ENCODE results near the gene CFAP57. TPM values are rescaled to one million over a fixed set of nuclear protein-coding genes. Genes with fewer than 3 reads are reported as not detected.

Gene CFAP57
- total RNA-seq, 1 donor from 2014 or later: 0.75 TPM

DNA sequence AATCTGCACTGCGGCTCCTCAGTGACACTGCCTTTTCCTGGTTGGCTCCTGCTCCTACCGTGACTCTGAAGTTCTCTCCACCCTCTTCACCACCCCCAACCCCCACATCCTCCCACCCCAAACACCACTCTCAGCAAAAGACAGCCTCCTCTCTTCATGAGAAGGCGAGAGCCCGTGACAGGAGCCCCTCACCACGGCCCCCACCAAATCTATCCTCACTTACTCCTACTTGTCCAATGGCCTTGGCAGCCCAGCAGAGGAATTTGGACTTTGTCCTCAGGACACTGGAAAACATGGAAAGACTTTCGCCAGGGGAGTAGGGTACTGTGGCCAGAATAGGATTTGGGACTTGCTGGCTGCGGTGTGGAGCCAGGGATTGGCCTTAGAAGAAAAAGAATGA, 104.5 kb downstream of the CFAP57 start:
- peak; percentile 57 for DNase-seq (ENCODE audit: low spot score)

DNA sequence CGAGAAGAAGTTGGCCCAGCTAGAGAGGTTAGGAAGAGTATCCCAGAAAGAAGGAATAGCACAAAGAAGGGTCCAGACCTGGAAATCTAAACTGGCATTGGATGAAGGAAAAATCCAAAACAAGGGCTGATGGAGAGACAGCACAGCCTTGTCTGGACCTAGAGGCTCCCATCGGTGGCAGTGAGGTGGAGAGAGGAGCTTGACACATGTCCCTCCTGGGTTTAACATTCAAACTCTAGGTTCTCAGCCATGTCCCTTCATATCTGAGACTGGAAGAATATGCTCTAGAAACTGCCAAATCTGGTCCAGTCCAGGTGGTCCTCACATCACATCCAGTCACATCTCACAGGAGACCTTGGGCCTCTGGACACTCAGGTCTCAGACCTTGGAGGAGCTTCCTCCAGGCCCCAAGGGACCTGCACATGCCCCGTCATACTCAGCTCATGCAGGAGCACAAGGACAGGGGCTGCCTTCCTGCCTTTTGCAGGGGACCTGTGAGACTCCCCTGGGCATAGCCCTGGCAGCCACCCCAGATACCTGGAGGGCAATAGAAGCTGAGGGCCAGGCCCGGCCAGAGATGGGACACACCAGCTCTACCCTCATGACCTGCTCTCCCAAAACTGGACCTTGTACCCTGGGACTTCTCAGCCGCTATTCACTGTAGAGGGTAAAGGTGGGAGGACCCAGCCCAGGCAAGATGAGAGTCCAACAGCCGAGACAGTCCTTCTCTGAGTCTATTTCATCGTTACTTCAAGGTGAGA, 105.2 kb downstream of the CFAP57 start:
- DNase-seq (ENCODE audit: low spot score): no peak

DNA sequence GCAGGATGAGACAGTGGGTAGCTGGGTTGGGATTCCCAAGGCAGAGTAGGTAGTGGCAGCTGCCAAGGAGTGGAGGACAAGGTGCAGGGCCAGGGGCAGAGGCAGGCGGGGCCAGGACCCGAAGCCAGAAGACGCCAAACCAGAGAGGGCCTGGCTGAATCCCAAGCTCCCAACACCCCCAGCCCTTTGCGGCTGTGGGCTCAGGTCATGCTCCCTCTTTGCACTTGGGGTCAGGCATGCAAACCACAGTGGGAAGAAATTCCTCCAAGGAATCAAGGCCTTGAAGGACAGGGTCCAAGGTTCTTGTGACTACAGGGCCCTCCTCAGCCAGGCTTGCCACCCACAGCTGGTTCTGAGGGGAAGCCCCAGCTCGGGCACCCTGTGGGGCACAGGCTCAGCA, 107.0 kb downstream of the CFAP57 start:
- no peak for DNase-seq (ENCODE audit: low spot score)

DNA sequence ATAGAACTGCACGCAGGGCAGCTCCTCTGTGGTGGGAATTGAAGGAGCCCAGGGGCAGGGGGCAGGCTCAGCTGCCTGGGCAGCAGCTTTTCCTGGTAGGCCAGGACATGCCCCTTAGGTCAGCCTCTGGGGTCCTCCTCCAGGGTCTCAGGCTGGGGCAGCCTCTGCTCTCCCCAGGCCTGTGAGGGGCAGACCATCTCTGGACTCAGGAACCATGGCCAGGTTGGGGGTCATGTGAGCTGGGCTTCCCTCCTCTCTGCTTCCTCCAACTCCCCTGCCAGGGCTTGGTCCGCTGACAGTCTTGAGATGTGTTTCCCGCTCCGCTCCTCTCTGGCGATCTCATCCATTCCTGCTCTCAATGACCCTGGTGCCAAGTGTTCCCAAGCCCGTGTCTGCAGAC, 107.5 kb downstream of the CFAP57 start:
- DNase-seq (ENCODE audit: low spot score): no peak

DNA sequence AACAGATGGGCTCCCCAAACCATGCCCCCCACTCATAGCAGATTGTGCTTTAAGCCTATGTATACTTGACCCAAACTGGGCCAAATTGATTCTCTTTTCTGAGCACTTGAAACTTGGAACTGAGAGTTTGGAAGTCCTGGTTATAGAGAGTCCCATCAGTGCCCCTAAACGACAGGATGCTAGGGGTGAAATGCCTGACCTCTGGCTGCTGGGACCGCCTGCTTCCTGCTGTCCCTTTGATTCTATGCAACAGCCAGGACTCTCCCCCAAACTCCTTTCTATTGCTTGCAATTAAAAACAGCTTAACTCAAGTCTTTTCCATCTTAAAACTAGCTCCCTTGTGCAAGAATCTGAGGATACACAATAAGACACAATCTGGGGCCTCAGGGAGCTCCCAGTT, 108.6 kb downstream of the CFAP57 start:
- no peak for DNase-seq (ENCODE audit: low spot score)

DNA sequence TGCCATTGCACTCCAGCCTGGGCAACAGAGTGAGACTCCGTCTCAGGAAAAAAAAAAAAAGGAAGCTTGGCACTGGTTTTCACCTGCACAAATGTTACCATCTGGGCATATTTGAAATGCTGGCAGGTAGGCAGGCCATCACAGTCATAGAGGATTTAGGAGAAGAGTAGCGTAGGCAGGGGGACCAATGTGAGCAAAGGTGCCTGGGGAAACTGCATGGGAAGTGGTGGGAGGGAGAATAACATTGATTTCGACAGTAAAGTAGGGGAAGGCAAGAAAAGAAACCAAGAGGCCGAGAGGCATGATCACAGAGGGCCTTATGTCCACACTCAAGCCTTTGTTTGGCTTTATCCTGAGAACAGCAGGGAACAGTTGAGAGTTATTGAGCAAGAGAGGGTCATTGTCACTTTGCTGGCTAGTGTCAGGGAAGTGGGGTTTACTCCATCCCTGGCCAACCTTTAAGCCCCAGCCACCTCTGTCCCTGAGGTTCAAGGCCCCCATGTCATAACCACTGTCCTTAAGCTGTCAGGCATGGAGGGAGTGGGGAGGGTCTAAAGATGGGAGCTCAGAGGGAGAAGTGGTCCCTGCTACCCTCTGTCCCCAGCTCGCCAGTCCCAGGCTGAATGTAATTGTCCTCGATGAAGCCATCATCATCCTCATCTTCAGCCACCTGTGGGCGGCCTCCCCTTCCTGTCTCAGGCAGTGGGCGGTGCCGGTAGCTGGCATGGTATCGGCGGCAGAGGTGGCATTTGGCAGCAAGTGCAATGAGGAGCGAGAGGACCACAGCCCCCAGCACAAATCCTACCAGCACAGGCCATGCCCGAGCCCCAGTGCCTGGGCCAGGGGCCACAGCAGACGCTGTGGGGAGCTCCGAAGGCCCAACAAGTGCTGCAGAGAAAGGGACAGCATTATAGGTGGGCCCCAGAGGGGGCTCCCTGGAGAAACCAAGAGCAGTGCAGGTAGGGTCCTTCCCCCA, 110.4 kb downstream of the CFAP57 start:
- no peak for DNase-seq (ENCODE audit: low spot score)

DNA sequence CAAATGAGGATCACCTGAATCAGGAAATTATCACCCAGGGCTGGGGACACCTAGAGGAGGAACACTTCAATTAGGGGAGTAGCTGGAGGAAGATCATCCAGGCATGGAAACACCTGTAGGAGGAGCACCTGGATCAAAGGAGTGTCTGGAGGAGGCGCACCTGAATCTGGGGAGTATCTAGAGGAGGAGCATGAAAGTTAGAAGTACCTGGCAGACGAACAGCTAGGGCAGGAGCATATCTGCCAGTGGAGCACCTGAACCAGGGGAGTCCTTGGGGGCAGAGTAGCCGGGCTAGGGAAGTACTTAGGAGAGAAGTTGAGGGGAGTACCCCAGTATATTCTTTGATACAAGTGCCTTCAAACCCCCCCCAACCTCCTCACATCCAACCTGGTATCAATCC, 111.9 kb downstream of the CFAP57 start:
- no peak for DNase-seq (ENCODE audit: low spot score)

DNA sequence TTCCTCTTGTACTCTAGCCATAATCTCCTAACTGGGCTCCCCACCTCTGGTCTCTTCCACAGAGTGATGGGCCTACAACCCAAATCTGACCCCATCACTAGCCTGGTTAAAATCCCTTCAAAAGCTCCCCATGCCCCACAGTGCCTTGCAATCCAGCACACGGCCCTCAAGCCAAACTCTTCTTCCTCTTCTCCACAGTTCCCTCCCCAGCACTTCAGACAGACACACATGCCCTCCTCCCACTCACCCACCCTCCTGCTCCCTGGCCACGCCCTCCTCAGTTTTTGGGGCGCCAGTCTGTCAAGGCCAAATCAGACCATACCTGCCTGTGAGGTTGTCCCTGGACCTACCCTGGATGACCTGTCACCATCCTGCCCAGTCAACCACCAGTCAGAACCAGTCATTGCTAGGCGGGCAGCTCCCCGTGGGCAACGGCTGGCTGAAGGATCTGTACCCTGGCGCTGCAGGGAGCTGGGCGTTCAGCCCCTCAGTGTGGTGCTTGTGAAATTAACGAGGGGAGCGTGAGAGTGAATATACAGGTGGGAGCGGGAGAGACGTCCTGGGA, 112.5 kb downstream of the CFAP57 start:
- DNase-seq (ENCODE audit: low spot score): no peak

DNA sequence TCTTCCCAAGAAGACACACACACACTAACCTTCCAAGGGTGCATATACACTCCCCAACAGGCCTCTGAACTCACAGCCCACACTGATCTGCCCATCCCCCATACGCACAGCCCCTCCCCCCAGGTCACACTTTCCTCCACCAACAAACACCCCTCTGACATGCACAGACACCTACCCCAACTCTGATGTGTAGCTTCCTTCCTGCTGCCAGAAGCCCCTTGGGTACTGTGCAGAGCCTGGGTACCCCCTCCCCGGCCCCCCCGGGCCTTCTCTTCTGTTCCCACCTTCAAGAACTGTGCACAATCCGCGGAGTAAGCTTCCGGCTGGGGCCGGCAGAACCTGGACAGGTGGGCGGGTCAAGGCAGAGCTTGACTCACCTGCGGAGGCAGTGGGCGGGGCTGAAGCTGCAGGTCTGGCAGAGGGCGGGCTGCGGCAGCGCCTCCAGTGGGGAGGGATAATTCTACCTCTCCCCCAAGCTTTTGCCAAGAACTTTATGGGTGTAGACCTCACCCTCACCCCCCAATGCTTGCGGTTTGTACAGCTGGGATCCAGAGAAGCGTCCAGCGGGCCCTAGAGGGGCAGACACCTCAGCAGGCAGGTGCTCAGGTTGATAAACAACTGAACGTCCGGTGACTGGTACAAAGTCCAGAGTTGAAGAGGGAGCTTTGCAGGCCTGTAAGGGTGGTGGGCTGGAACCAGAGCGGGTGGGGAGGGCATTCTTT, 113.3 kb downstream of the CFAP57 start, which contains the start of gene C1orf210:
Gene C1orf210, minus strand, starts transcription at position 313 of the 722 bp plus-strand sequence. CDS start 2,311 bp downstream, outside the sequence.
- peak; percentile 86 for DNase-seq (ENCODE audit: low spot score)

DNA sequence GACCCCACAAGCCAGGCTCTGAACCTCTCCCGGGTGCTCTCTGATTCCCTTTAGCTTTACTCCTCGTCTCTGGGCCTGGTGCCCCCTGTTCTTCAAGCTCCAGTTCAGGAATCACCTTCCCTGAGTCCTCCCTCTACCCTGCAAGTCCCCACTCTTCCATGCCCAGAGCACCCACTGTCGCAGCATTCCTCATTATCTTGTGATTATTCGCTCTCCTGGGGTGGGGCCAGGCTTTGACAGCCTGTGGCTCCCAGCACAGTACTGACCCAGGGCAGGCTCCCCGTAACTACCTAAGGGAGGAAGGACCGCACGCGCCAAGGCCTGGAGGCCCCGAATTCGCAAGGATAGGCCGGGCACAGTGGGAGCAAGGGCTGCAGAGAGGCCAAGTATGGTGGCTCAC, 114.0 kb downstream of the CFAP57 start:
- DNase-seq (ENCODE audit: low spot score): no peak

DNA sequence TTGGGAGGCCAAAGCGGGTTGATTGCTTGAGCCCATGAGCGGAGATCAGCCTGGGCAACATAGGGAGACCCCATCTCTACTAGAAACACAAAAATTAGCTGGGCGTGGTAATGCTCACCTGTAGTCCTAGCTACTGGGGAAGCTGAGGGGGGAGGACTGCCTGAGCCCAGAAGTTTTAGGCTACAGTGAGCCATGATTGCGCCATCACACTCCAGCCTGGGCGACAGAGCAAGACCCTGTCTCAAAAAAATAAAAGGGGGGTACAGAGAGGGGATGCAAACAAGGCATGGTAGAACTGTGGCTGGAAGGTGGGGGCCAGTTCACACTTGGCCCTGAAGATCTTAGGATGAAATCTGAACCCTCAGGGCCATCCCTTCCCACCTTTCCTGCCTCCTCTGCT, 114.4 kb downstream of the CFAP57 start:
- DNase-seq (ENCODE audit: low spot score): no peak

DNA sequence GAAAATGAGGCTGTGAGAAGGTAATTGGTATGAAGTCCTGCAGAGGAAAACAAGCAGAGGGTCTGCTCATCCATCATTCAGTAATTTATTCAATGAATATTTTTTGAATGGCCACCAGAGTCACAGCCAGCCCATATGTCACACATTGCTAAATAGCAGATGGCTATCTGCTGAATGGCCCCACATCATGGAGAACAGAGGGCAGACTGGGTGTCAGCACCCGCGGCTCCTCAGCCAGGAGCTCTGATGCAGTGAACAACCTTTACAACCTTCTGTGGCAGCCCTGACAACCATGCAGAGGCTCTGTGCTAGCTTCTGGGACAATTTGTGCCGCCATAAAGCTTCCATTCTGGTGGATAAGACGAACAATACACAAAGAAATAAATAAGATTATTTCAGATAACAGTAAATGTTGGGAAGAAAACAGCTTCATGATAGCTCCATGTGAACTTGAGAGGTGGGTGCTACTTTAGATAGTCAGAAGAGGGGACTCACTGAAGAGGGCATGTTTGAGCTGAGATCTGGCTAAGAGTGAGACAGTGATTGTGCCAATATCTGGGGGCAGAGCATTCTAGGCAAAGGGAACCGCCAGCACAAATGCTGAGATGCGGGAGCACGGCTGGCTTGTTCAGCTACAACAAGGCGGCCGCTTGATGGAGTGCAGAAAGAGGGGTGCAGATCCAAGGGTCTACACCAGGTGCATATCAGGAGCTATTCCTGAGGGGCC, 116.1 kb downstream of the CFAP57 start:
- no peak for DNase-seq (ENCODE audit: low spot score)

DNA sequence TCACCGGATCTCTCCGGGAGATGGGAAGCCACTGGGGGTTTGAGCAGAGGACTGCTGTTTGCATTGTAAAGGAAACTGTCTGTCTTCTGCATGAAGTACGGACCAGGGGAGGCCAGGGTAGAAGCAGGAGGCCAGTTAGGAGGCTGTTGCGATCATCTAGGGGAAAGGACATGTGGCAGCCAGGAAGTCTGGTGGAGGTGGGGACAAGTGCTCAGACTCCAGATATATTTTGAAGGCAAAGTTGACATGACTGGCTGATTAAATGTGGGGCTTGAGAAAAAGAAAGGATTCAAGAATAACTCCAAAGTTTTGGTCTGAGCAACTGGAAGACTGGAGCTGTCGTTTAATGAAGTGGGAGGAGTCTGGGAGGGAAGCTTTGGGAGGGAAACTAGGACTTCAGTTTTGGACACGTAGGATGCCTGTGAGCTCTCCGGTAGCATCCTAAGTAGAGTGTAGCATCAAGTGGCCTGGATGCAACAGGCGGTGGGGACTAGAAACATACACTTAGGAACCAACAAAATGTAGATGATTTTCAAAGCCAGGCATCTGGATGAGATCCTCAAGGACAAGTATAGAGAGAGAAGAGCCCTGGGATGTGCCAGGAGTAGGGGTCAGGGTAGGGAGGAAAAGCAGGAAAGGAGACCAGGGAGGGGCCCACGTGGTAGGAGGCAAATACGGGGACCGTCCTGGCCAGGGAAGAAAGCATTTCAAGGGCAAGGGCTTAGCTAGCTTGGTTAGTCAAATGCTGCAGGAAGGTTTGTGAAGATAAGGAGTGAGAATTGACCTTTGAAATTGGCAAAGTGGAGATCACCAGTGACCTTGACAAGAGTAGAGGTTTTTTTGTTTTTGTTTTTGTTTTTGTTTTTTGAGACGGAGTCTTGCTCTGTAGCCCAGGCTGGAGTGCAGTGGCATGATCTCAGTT, 116.9 kb downstream of the CFAP57 start:
- no peak for DNase-seq (ENCODE audit: low spot score)

DNA sequence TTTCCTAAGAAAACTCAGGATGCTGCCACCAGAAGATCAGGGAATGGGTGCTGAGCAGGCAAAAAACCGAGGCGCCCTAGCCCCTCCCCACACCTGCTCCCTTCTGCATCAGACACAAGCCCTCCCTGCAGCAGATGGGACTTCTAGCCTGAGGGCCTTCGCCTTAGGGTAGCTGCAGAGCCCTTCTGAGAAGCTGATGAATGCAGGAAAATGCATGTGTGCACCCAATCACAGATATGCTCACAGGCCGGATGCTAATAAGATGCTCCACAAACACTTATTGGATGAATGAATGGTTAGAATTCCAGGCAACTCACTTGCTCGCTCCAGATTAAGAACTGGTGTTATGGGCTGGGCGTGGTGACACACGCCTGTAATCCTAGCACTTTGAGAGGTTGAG, 120.1 kb downstream of the CFAP57 start:
- DNase-seq (ENCODE audit: low spot score): no peak

DNA sequence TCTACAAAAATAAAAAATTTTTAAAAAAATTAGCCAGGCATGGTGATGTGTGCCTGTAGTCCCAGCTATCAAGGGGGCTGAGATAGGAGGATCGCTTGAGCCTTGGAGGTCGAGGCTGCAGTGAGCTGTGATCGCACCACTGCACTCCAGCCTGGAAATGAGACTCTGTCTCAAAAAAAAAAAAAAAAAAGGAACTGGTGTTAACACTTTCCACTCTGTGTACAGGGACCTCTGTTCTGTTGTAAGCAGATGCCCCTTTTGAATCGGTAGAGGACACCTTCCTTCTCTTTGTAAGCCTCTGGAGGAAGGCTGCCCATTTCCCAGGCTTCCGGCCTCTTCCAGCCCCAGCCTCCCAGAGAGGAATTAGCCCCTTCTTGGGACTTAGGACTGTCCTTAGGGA, 120.5 kb downstream of the CFAP57 start:
- DNase-seq (ENCODE audit: low spot score): no peak

DNA sequence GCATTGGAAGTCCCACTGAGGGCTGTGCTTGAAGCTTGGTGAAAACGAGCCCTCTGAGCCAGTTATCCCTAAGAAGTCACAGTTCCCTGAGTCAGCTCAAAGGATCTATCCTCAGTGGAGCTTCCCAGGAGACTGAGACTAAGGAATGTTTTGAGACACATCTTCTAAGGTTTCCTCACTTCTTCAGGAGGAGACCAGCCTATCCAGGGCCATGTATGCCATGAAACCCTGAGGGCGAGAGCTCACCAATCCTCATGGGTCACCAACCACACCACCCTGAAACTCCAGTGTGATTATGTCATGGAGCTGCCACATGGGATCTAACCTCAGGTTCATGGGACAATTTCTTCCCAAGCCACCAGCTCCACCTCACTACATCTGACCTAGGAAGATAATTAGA, 121.0 kb downstream of the CFAP57 start:
- no peak for DNase-seq (ENCODE audit: low spot score)

DNA sequence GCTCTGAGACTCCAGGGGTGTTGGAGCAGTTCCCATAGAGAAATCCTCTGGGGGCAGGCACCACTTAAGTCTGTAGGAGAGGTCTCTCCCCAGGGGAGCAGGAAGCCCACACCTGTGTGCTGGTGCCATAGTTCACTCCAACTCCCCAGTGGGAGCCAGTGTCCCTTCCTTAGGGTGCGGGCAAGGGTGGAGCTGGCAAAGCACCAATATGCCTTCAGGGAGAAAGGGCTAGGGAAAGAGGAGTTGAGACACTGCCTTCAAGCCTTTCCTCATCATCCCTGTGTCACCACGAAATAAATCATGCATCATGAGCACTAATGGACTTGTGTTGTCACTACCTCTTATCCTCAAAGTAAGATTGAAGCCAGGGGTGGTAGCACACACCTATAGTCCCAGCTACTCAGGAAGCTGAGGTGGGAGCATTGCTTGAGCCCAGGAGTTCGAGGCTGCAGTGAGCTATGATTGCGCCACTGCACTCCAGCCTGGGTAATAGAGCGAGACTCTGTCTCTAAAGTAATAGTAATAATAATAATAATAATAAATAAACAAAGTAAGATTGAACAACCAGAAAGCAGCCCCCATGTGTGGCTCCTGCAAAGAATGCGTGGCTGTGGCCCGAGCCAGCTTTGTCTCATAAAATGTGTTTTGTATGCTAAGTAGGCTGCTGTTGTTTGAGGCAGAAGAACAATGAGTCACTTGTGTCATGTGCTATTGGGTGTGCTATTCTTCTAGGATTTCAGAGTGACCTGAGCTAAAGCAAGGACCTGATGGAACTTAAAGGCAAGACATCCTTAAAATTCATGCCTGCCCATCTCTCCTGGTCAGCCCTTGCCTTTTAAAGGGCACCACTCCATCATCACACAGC, 122.0 kb downstream of the CFAP57 start:
- DNase-seq (ENCODE audit: low spot score): no peak

DNA sequence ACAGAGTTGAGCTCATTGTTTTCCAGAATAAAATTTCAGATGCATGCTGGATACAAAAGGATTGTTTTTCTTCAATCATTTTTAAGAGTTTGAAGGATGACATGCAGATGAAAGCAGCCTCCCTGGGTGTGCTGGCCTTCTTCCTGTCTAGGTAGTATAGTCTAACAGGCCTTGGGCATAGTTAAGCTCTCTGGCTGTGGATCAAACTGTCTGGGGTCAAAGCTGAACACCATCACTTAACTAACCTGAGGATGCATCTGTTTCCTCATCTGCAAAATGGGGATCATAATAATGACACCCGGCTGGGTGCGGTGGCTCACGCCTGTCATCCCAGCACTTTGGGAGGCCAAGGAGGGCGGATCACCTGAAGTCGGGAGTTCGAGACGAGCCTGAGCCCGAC, 122.6 kb downstream of the CFAP57 start:
- DNase-seq (ENCODE audit: low spot score): no peak

DNA sequence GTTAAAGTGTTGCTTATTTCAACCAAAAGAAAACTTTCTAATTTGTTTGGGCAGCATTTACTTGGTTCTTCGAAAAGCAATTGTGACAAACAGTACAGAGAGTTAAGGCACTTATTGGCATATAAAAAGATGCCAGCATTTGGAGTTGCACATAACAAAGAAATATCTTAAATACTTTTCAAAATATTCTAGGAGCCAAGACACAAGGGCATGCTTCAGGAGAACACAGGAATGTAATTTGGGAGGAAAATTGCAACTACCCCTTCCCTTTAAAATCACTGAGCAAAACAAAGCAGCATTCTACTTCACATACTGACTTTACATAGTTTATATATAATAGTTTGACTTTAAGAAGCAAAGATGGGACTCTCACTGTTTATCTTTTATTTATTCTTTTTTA, 124.1 kb downstream of the CFAP57 start:
- no peak for DNase-seq (ENCODE audit: low spot score)

All from mucosa of gallbladder (tissue), 1 donor.